GM04504 (cell line): Measurements from ENCODE around the gene NDUFB7.

Experiments used
- DNase-seq: peaks from one replicate; pipeline ENCODE4 v3.0.0-alpha.2; 2012; ENCODE audit warnings: low read depth

Gene NDUFB7

DNA sequence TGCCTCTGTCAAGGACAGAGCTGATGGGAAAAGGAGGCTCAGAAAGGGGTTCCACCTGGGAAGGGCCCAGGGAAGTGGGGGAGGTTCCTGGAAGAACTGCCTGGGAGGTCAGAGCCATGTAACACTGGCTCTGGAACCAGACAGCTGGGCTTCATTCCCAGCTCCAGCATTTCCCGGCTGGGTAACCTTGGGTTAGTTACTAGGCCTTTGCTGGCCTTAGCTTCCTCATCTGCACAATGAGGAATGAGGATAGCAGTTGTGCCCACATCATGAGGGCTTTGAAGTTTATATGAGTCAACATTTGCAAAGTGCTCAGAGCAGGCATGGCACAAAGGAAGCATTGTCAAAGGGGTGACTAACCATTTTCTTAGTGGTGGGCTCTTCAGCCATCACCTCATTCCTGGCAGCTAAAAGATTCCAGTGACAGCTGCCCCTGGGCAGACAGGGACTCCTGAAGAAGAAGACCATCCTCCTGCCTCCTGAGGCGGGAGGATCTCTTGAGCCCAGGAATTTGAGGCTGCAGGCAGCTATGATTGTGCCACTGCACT, 51.9 kb downstream of the NDUFB7 start:
- DNase-seq = no peak

DNA sequence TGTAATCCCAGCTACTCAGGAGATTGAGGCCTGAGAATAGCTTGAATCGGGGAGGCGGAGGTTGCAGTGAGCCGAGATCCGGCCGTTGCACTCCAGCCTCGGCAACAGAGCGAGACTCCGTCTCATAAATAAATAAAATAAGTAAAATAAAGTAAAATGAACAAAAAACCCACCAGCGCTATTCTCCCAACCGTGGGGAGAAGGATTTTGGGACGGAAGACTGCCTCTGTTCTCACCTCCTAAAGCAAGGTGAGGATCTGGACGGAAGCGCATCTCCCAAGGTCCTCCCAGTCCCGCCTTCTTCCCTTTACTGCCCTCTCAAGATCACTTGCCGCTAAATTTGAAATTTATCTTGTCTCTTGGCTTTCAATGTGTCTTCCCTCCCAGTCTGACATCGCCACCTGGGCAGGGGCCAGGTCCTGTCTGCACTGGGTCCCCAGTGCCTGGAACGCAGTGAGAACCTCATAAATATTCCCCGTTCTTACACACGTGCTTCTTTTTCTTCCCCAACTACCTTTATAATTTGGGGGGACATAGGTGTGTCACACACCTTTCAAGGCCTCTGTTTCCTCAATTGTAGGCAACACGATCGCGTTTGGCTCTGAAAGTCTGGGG, 52.5 kb downstream of the NDUFB7 start:
- no peak for DNase-seq

DNA sequence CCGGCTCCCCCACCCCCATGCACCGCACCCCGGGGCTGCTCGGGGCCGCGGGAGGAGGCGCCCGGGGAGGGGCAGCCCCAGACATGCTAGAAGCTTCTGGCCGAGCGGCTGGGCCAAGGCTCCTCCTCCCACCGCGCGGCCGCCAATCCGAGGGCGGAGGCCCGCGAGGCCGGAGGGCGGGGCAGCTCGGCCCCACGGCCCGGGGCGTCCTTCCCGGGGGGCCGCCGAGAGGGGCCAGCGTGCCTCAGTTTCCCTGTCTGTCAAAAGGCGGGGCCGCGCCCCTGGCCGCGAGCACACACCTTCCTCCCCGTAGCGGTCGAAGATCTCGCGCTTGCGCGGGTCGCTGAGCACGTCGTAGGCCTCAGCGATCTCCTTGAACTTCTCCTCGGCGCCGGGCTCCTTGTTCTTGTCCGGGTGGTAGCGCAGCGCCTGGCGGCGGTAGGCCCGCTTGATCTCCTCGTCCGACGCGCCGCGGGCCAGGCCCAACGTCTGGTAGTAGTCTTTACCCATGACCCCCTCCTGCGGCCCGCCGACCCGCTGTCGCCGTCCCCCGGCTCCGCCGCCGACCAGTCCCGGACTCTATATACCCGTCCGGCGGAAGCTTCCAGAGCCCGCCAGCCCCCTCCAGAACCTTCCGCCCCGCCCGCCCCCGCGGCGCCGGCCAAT, 53.9 kb downstream of the NDUFB7 start, which contains the start of gene DNAJB1:
DNAJB1 (minus strand) TSS at position 558 of the 666 bp plus-strand sequence; CDS start at position 510, 48 bp downstream.
- peak; percentile 89 for DNase-seq

DNA sequence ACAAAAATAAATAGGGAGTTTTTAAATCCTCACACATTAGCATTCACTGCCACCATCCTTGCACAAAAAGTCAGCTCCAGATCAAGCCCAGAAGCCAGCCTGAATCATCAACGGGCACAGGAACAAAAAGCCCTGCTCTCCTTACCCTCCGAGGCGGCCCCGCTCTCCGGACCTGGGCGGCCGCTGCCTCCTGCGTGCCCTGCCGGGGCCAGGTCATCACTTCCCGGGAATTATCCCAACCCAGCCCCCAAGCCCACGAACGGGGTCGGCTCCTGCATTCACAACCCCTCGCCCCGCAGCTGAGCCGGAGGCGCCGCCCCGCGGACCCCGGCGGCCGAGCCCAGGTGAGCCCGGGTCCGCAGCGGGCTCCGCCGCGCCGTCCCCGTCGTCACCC, 54.4 kb downstream of the NDUFB7 start:
- no peak for DNase-seq

DNA sequence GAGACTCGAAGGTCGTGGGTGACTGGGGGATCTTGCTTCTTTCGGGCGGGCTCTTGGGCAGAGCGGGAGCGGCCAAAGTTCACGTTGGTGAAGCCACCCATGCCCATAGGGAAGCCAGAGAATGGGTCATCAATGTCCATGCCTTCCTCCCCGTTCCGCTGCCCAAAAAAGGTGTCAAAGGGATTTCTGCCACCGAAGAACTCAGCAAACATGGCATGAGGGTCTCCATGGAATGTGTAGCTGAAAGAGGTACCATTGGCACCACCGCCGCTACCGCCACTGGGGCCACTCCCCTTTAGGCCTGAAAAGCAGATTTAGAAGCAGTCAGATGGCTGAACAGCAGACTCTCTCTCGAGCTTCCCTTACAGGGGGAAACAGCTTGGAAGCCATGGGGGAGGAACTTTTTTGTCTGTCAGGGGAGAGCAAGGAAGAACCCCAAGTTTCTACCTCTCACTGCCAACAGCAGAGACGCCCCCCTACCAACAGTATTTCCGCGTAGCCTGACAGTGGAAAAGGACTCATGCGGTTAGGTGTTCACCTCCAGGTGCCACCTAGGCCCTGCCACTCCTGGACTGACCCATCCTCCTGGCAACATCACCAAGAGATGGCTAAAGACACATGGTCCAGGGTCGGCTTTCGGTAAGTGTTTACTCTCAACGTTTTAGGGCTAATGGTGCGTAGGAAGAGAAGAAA, 55.0 kb downstream of the NDUFB7 start:
- DNase-seq = no peak
